Cardiac muscle cell (in vitro differentiated cells and primary cell): ENCODE results near the gene TMEM154. TPM values are rescaled to one million over a fixed set of nuclear protein-coding genes. Genes with fewer than 3 reads are reported as not detected.

Source experiments
- DNase-seq, 2 donors: peaks; one replicate each; pipeline versions ENCODE4 v3.0.0 to v3.0.0-alpha.2; 2010 to 2017; ENCODE audit warnings: low read depth in 1 of 2, low spot score in 1 of 2
- H3K27ac ChIP-seq: fragments of 200-600 bp; sonication (generic); 2 replicates; pipeline ENCODE4 v1.5.1; 2016
- H3K27me3 ChIP-seq: fragments of 200-600 bp; sonication (generic); 2 replicates; pipeline ENCODE4 v1.6.0; 2016; ENCODE audit warnings: control low read depth
- H3K36me3 ChIP-seq: fragments of 200-600 bp; sonication (generic); 2 replicates; pipeline ENCODE4 v1.5.1; 2016; ENCODE audit warnings: control low read depth
- H3K4me1 ChIP-seq: fragments of 200-600 bp; sonication (generic); 2 replicates; pipeline ENCODE4 v1.8.1; 2017; ENCODE audit warnings: low read depth, mild to moderate bottlenecking, mixed run types
- H3K4me3 ChIP-seq: fragments of 200-600 bp; sonication (generic); 2 replicates; pipeline ENCODE4 v1.5.1; 2016; ENCODE audit warnings: mild to moderate bottlenecking
- H3K9me3 ChIP-seq: fragments of 200-600 bp; sonication (generic); 2 replicates; pipeline ENCODE4 v1.5.1; 2017; ENCODE audit warnings: low read depth, mild to moderate bottlenecking, control low read depth
- polyA plus RNA-seq: library from polyadenylated mRNA; unstranded; fragments of >200 nt; fragmentation: Nextera tagmentation; extraction: Ambion mirVana; gene quantifications from 2 replicates; pipeline ENCODE4 v1.2.1, GENCODE V29; 2016
- total RNA-seq: library from RNA; depleted of rRNA; stranded (reverse); fragments of >200 nt; gene quantifications from 2 replicates; pipeline ENCODE4 v1.2.3, GENCODE V29; 2016
- TF ChIP-seq, protein P1 (sequence below): IDR thresholded peaks from 2 replicates; pipeline ENCODE4 v1.5.1; 2012; ENCODE audit warnings: low read depth, mild to moderate bottlenecking, low read length

Gene TMEM154
- total and polyA plus RNA-seq, 2 experiments from 2014 or later = 0.12 to 0.21 TPM

DNA sequence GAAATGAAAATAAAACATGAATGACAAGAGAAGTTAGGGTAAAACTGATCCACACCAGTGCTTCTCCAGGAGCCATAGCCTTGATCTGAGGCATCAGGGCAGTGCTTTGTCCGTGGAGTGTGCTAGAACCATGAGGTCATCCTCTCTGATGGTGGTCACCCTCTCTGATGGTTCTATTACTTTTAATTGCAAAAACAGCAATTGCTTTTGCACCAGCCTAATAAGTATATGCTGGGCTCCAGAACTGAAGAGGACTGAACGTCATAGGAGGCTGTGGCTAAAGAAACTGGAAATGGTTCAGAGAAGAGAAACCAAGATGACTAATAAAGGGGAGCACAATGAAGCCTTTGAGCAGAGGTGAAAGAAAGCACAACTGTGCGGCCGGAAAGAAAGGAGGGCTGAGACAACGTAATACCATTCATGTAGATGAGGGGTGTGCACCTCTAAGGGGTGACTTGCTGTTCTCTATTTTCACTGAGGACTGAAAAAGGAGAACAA, 17.0 kb upstream of the TMEM154 start:
- Histone ChIP-seq H3K9me3 (no peaks in the 10 kb centered on the region), H3K36me3 (no peaks in the 10 kb centered on the region), H3K27ac (no peak overlapping the region), H3K4me1 (peaks cover 1% of the 10 kb centered on the region), H3K27me3 (no peaks in the 10 kb centered on the region), H3K4me3 (no peak overlapping the region)
- TF ChIP-seq, protein P1, sequence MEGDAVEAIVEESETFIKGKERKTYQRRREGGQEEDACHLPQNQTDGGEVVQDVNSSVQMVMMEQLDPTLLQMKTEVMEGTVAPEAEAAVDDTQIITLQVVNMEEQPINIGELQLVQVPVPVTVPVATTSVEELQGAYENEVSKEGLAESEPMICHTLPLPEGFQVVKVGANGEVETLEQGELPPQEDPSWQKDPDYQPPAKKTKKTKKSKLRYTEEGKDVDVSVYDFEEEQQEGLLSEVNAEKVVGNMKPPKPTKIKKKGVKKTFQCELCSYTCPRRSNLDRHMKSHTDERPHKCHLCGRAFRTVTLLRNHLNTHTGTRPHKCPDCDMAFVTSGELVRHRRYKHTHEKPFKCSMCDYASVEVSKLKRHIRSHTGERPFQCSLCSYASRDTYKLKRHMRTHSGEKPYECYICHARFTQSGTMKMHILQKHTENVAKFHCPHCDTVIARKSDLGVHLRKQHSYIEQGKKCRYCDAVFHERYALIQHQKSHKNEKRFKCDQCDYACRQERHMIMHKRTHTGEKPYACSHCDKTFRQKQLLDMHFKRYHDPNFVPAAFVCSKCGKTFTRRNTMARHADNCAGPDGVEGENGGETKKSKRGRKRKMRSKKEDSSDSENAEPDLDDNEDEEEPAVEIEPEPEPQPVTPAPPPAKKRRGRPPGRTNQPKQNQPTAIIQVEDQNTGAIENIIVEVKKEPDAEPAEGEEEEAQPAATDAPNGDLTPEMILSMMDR = no peak
- peak in 1 of 2 donors; percentile 85 for DNase-seq

DNA sequence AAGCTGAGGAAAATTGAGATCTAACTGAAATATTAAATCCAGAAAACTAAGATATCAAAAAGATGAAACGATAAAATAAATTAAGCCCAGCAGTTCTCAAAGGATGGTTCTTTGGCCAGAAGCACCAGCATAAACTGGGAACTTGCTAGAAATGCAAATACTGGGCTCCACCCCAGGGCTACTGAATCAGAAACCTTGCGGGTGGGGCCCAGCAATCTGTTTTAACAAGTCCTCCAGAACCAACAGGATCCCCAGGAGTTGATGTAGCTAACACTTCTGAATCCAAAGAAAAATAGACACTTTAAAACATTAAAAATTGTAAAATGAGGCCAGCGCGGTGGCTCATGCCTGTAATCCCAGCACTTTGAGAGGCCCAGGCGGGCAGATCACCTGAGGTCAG, 14.1 kb upstream of the TMEM154 start:
- no peak for DNase-seq
- Histone ChIP-seq H3K27me3 (no peaks in the 10 kb centered on the region), H3K4me3 (no peak overlapping the region), H3K36me3 (no peaks in the 10 kb centered on the region), H3K4me1 (peaks cover 24% of the 10 kb centered on the region), H3K9me3 (no peaks in the 10 kb centered on the region), H3K27ac (no peak overlapping the region)
- TF ChIP-seq, protein P1 = no peak

DNA sequence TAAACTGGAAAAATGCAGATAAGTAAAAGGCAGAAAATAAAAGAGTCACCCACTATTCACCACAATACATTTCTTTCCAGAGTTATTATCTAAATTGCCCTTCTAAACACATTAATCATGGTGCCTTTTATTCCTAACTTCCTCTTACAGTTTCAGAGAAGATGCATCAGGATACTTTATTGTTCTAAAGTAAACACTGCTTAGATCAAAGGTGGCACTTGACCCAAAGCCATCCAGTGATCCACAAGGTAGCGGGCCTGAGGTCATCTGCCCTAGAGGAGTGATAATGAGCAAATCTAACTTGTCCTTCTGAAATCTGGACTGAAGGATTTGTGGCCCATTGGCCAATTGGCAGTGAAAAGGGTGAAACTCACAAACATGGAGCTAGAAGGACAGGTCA, 12.0 kb upstream of the TMEM154 start:
- TF ChIP-seq, protein P1 = no peak
- H3K27ac ChIP-seq = no peak overlapping the region

DNA sequence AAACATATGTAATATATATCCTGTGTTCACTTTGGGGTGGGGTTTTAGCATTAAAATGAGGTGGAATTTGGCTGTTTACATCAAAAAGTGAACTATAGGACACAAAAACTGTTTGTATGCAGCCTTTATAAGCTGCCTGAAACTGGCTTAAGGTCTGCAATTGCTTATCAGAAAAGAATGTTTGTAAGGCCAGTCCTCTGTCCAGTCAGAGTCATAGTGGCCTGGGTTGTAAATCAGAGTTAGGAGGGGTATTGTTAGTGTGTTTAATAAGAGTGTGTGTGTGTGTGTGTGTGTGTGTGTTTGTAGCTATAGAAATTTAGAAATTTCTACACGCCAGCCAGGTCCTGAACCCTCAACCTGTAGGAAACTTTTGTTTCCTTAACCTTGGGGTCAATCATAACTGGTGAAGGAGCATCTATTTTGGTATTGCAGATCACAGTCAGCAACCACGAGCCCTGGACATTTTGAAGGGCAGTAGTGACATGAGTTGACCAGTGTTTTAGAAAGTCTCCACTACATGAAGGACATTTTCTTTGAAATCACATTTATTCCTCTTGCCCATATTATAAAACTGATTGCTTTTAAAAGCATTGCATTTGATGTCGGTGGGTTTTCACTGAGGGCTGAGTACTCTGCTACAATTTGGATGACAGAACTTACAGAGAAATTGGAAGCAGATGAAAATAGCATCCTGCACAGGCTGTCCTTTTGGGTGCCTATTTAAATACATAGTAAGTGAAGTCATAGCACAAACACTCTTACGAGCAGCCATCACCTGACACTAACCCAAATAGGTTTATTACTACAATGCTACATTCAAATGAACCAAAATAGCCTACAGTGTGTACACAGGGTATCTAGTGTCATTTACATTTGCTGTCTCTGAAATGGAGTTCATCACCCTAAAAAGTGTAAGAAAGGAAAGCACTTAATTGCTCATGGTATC, 11.2 kb upstream of the TMEM154 start:
- Histone ChIP-seq H3K27ac (peak overlapping the region; percentile 63), H3K9me3 (no peaks in the 10 kb centered on the region), H3K27me3 (no peaks in the 10 kb centered on the region), H3K4me1 (peaks cover 43% of the 10 kb centered on the region), H3K36me3 (no peaks in the 10 kb centered on the region), H3K4me3 (no peak overlapping the region)
- no peak for DNase-seq
- TF ChIP-seq, protein P1 = no peak

More for the DNA sequence above, 12.0 kb upstream of the TMEM154 start:
- no peaks in the 10 kb centered on the region for H3K36me3 ChIP-seq
- H3K9me3 ChIP-seq = no peaks in the 10 kb centered on the region
- no peak for DNase-seq
- H3K27me3 ChIP-seq = no peaks in the 10 kb centered on the region
- peaks cover 43% of the 10 kb centered on the region for H3K4me1 ChIP-seq
- H3K4me3 ChIP-seq = no peak overlapping the region

DNA sequence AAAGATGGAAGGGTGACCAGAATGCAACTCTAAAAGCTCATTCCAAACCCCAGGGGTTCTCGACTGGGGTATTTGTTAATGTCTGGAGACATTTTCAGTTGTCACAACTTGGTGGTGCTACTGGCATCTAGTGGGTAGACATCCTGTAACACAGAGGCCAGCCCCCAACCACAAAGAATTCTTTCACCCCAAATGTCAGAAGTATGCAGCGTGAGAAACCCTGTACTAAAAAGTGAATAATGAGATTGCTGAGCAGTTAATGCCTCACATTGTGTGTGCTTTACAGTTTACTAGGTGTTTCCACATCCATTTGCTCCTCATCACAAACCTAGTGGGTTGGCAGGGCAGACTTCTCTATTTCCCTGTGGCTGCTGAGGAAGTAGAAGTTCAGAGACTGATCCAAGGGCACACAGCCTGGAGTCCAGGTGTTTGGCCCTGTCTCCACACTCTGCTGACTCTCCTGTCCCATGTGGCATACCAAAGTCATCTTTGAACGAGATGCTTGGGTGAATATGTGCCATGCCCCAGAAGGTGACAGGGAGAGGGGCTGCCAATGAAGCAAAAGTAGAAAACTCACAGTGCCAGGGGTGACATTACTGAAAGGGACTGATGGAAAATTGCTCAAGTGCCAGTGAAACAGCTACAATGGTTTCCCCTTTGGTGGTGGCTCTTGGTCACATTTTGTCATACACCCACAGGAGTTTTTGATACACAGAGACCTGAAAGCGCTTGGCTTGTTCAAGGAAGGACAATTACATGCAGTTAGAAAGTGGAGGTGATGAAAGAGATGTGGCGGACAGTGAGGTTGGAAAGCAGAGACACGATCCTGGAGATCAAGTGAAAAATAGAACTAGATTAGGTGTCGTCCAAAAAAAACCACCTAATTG, 10.1 kb upstream of the TMEM154 start:
- TF ChIP-seq, protein P1 = no peak
- DNase-seq = no peak
- Histone ChIP-seq H3K36me3 (no peaks in the 10 kb centered on the region), H3K27me3 (no peaks in the 10 kb centered on the region), H3K4me3 (no peak overlapping the region), H3K9me3 (no peaks in the 10 kb centered on the region), H3K4me1 (peaks cover 43% of the 10 kb centered on the region), H3K27ac (no peak overlapping the region)
